HG03571 (cell line): ENCODE measurements around the gene RALGDS.
"Not testable (repeated sequence)": the region's sequence is repeated elsewhere in the genome, so short reads cannot be mapped to it uniquely, and the experiment has no call there.

ENCODE experiments used
- ATAC-seq: cut with Tn5 transposase; IDR thresholded peaks from one replicate; pipeline ENCODE4 v1.9.1; 2021; ENCODE audit not compliant: unreplicated experiment

RALGDS gene

GRCh38 chr9:133121198-133121914 is at the start of gene RALGDS:
Gene RALGDS, minus strand, starts transcription at chr9:133121240. Its CDS starts 86 bp downstream, at chr9:133121154.
- ATAC-seq: peak; percentile 52

- no peak for ATAC-seq
Measured at GRCh38 chr9:133170716-133171115, 49.7 kb upstream of the RALGDS start.

GRCh38 chr9:133169687-133170086 is 48.6 kb upstream of the RALGDS start:
- ATAC-seq: not testable (repeated sequence)

GRCh38 chr9:133169102-133169501 is 48.1 kb upstream of the RALGDS start:
- no peak for ATAC-seq

- ATAC-seq: no peak
Measured at GRCh38 chr9:133168432-133168831, 47.4 kb upstream of the RALGDS start.

- no peak for ATAC-seq
Measured at GRCh38 chr9:133167769-133168168, 46.7 kb upstream of the RALGDS start.

GRCh38 chr9:133167096-133167730 is 46.2 kb upstream of the RALGDS start:
- ATAC-seq: no peak

- ATAC-seq: no peak
Measured at GRCh38 chr9:133166392-133166791, 45.4 kb upstream of the RALGDS start.

GRCh38 chr9:133165452-133165730 is 44.4 kb upstream of the RALGDS start:
- no peak for ATAC-seq

- ATAC-seq: no peak
Measured at GRCh38 chr9:133164191-133164590, 43.2 kb upstream of the RALGDS start.

GRCh38 chr9:133163504-133164172 is 42.6 kb upstream of the RALGDS start, which contains the start of gene GBGT1:
Gene GBGT1, minus strand, starts transcription at chr9:133163914. Its CDS starts 1,502 bp downstream, at chr9:133162412.
- peak; percentile 50 for ATAC-seq

- no peak for ATAC-seq
Measured at GRCh38 chr9:133162861-133163503, 41.9 kb upstream of the RALGDS start.

GRCh38 chr9:133161547-133161950 is 40.5 kb upstream of the RALGDS start:
- no peak for ATAC-seq

- ATAC-seq: no peak
Measured at GRCh38 chr9:133160742-133161546, 39.9 kb upstream of the RALGDS start.

- ATAC-seq: no peak
Measured at GRCh38 chr9:133158695-133159094, 37.7 kb upstream of the RALGDS start.

GRCh38 chr9:133155156-133155555 is 34.1 kb upstream of the RALGDS start:
- ATAC-seq: no peak

- ATAC-seq: no peak
Measured at GRCh38 chr9:133154097-133154989, 33.3 kb upstream of the RALGDS start.

- no peak for ATAC-seq
Measured at GRCh38 chr9:133153227-133154096, 32.4 kb upstream of the RALGDS start.
